AG04449 (cell line): ENCODE results near the gene SPC25.
"Not testable (repeated sequence)": the region's sequence is repeated elsewhere in the genome, so short reads cannot be mapped to it uniquely, and the experiment has no call there.

Experiments
- CTCF ChIA-PET: fragments of 350-600 bp; formaldehyde crosslinking; extraction: SDS; loops from one replicate; lab custom pipeline; 2021; ENCODE audit warnings: antibody characterized with exemption; lab: Yijun Ruan, JAX
- POLR2A ChIA-PET: fragments of 400-600, 350-600 bp; formaldehyde crosslinking; extraction: SDS; loops from one replicate; lab custom pipeline; 2020; ENCODE audit warnings: antibody characterized with exemption, inconsistent platforms; lab: Yijun Ruan, JAX
- DNase-seq: peaks from one replicate; pipeline ENCODE4 v3.0.0-alpha.2; 2010; ENCODE audit warnings: low read depth, low spot score
- H3K4me3 ChIP-seq: 2 replicates; pipeline ENCODE4 v1.5.1; 2011; ENCODE audit warnings: low read depth, mild to moderate bottlenecking, control low read depth, low read length
- CTCF ChIP-seq: IDR thresholded peaks from one replicate; pipeline ENCODE4 v1.5.1; 2011; ENCODE audit warnings: mild to moderate bottlenecking, moderate library complexity, low read length, control low read depth, inconsistent platforms; ENCODE audit not compliant: insufficient read depth; ENCODE audit errors: missing control alignments

Gene SPC25

GRCh38 chr2:168874368-168875054 is 15.7 kb downstream of the SPC25 start:
- ChIA-PET POLR2A (no interaction called here), CTCF (no interaction called here)
- DNase-seq = no peak
- no peak overlapping the region for H3K4me3 ChIP-seq
- TF ChIP-seq CTCF = no peak

- CTCF ChIA-PET, POLR2A ChIA-PET, DNase-seq, H3K4me3 ChIP-seq: not testable (repeated sequence)
Observed at GRCh38 chr2:168870824-168871223, 19.4 kb downstream of the SPC25 start.

- H3K4me3 ChIP-seq, POLR2A ChIA-PET, DNase-seq, CTCF ChIA-PET: not testable (repeated sequence)
Observed at GRCh38 chr2:168870369-168870768, 19.9 kb downstream of the SPC25 start.

- CTCF ChIA-PET, POLR2A ChIA-PET, H3K4me3 ChIP-seq, DNase-seq: not testable (repeated sequence)
Observed at GRCh38 chr2:168867164-168867563, 23.1 kb downstream of the SPC25 start.

- POLR2A ChIA-PET = no interaction called here
- TF ChIP-seq CTCF = no peak
- CTCF ChIA-PET = no interaction called here
Observed at GRCh38 chr2:168858146-168858545, 32.1 kb downstream of the SPC25 start.

GRCh38 chr2:168855601-168856000 is 34.6 kb downstream of the SPC25 start:
- TF ChIP-seq CTCF = no peak
- CTCF ChIA-PET = no interaction called here
- DNase-seq = no peak
- POLR2A ChIA-PET = no interaction called here
- H3K4me3 ChIP-seq = no peak overlapping the region

More at GRCh38 chr2:168858146-168858545, 32.1 kb downstream of the SPC25 start:
- H3K4me3 ChIP-seq = no peak overlapping the region
- no peak for DNase-seq

- DNase-seq = no peak
- no peak for TF ChIP-seq CTCF
- ChIA-PET POLR2A (no interaction called here), CTCF (no interaction called here)
- H3K4me3 ChIP-seq = no peak overlapping the region
Observed at GRCh38 chr2:168854651-168855050, 35.6 kb downstream of the SPC25 start.

- ChIA-PET CTCF (no interaction called here), POLR2A (no interaction called here)
Observed at GRCh38 chr2:168853471-168853870, 36.8 kb downstream of the SPC25 start.

More at GRCh38 chr2:168853471-168853870, 36.8 kb downstream of the SPC25 start:
- peak; percentile 4 for DNase-seq
- H3K4me3 ChIP-seq = no peak overlapping the region
- TF ChIP-seq CTCF = no peak
